GM12873 (cell line): ENCODE data around the gene RNF186.

Experiments
- TF ChIP-seq, protein P1 (sequence below): IDR thresholded peaks from 2 replicates; pipeline ENCODE4 v1.5.1; 2012; ENCODE audit warnings: low read depth, mild to moderate bottlenecking, moderate library complexity, low read length, control low read depth; ENCODE audit not compliant: insufficient read depth; ENCODE audit errors: missing control alignments

Gene RNF186

DNA sequence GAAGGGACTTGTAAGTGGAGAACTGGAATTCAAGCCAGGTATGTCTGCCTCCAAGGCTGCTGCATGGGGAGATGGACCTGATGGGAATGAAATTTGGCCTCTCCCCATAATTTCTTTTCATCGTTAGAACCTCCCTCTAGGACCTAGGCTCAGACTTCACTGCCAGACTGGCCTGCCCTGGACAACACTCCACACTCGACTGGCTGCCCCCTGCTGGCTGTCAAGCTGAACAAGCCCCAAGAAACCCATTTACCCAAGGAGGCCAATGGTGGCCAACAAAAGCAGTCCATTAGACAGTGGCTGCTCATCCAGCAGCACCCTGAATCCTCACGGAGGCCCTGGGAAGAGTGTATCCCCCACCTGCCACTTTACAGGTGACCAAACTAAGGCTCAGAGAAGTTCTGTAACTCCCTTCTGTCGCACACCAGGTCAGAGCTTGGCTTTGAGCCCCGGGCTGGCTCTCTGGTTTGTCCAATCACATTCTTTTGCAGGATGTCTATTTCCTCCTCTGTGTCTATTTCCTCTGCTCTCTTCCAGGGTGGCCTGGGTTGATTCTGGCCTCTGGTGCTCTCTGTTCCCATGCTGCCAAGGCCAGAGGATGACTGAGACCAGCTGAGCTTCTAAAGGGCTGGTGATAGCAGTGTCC lies 3.8 kb downstream of the RNF186 start:
- TF ChIP-seq, protein P1, sequence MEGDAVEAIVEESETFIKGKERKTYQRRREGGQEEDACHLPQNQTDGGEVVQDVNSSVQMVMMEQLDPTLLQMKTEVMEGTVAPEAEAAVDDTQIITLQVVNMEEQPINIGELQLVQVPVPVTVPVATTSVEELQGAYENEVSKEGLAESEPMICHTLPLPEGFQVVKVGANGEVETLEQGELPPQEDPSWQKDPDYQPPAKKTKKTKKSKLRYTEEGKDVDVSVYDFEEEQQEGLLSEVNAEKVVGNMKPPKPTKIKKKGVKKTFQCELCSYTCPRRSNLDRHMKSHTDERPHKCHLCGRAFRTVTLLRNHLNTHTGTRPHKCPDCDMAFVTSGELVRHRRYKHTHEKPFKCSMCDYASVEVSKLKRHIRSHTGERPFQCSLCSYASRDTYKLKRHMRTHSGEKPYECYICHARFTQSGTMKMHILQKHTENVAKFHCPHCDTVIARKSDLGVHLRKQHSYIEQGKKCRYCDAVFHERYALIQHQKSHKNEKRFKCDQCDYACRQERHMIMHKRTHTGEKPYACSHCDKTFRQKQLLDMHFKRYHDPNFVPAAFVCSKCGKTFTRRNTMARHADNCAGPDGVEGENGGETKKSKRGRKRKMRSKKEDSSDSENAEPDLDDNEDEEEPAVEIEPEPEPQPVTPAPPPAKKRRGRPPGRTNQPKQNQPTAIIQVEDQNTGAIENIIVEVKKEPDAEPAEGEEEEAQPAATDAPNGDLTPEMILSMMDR, result peak; percentile 79

DNA sequence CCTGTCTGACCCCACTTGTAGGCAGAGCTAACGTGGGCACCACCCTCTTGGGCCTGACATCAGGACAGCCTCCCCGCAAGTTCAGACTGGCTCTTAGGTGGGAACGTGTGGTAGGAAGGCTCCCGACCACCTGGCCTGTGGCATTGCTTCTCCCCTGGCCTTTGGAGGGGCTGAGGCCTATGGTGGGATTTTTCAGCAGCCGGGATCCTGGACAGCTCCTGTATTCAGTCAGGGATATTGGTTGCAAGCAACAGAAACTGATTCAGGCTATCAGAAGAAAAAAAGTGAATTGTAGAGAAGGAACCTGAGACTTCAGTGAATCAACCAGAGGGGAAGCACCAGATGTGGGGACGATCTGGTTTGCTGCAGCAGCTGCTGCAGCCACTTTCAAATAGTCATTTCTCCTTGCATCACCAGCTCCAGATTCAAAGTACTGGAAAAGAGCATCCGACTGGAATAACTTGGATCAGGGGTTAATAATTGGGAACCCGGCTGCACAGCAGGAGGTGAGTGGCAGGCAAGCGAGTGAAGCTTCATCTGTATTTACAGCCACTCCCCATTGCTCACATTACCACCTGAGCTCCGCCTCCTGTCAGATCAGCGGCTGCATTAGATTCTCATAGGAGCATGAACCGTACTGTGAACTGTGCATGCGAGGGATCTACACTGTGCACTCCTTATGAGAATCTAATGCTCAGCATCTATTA lies 5.9 kb downstream of the RNF186 start:
- TF ChIP-seq, protein P1, result no peak

DNA sequence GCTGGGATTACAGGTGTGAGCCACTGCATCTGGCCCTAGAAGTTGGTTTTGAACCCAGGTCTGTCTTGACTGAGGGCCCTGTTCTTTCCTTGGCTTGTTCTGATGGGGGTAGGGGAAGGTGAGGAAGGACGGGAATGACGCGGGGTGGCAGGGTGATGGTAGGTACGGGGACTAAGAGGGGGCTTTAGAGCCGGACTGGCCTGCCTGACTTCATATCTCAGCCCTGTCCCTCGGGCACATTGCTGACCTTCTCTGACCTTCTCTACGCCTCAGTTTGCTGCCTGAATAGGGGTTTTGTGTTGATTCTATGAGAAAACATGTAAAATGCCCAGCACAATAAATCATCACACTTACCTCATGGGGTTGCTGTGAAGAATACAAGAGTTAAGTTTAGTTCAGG lies 6.7 kb downstream of the RNF186 start:
- TF ChIP-seq, protein P1, result no peak

DNA sequence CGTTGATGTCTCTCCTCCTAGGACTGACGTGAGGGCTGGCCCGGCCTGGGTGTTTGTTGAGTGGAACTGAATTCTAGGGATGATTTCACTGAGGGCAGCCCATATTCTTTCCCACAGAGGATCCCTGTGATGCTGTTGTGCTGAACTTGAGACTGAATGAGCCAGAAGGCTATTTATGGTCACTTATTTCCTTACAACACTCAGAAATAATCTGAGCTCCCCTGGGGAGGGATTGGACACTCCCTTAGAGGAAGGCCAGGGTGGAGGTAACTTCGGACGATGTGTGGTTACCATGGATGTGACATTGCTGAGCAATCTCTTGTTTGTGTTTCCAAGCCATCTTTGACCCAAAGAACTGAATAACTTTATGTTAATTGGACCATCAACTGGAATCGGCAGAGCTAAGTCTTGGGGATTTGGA lies 10.2 kb downstream of the RNF186 start:
- TF ChIP-seq, protein P1, result no peak

DNA sequence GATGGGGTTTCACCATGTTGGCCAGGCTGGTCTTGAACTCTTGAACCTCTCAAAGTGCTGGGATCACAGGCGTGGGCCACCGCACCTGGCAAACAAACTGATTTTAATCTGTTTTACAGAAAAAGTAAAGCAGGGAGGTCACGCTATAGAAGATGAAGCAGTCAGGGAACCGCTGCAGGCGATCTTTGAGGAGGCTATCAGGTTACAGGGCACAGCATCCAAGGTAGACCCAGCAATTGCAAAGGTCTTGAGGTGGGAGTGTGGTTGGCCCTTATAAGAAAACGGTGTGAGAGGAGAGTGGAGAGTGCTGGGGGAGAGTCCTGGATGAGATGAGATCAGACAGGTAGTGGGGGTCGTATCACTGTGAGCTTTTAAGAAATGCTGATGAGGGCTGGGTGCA lies 12.8 kb downstream of the RNF186 start:
- TF ChIP-seq, protein P1, result no peak

DNA sequence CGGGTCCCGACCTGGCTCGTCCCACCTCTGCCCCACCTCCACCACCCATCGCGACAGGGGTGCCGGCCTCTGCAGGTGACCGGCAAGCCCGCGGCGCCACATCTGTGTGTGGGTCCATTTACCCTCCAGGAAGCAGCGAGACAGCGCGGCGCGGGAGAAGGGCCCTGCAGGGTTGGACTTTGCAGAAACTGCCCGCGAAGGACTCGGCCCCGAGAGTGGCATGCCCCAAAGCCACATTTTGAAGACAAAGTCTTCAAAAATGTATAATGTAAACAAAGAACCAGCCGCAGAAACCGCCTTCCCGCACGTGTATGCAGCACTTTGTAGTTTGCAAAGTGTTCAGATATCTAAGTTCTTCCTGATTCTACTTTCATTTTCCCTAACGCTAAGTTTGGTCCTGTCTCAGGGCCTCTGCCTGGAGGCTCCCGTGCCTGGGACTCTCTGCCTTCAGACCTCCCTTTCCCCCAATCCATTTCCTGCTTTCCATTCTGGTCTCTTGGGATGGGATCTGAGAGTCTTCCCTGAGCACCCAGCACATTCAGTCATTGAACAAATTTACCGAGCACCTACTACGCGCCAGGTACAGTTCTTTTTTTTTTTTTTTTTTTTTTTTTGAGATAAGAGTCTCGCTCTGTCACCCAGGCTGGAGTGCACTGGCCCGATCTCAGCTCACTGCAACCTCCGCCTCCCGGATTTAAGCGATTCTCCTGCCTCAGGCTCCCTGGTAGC lies 14.8 kb downstream of the RNF186 start:
- TF ChIP-seq, protein P1, result no peak
